ENCODE results near the gene TSPAN9. TPM values are rescaled to one million over a fixed set of nuclear protein-coding genes. Genes with fewer than 3 reads are reported as not detected.

The TSPAN9 gene
- total RNA-seq, 1 donor from 2014 or later = 0.48 TPM

DNA sequence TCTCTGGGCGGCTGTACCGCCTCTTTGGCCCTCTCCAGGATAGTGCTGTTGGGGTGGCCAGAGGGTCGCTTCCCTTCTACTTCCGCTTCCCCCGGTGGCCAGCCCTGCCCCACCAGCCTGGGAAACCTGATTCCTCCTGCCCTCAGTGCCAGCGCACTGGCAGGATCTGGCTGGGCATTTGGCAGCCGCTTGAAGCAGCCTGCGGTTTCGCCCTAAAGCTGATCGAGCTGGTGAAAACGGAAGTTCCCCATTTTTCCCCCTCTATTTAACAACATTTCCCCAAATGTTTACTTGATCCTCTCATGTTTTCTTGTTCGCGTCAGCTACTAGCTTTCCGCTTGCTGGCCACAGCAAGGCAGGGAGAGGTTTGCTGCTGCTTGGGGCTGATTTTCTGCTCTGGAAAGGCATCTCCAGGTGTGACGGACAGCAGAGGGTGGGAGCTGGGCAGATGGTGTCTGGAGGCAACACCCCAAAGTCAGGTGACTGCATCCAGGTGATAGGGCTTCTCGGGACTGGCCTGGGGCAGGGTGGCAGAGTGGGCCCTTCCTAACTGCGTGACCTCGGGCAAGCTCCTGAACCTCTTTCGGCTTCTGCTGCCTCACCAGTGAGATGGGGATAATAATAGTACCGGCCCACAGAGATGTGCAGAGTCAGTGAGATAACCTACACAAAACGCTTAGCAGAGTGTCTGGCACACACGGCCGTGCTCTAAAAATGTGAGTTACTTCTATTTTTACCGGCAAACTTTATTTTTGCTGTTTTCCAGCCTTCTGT is 53.1 kb downstream of the TSPAN9 start:
- H3K27ac Mint-ChIP-seq = no peak overlapping the region
- peaks cover 5% of the 10 kb centered on the region for H3K9me3 Mint-ChIP-seq
- intact Hi-C loops (cut with micrococcal nuclease) = no loop called here
- no peak overlapping the region for H3K4me3 Mint-ChIP-seq (ENCODE audit: low read depth)
- no peak for DNase-seq (ENCODE audit: low spot score)
- H3K4me1 Mint-ChIP-seq (ENCODE audit: low read depth) = peaks cover 14% of the 10 kb centered on the region
- H3K27me3 Mint-ChIP-seq (ENCODE audit: low read depth) = peaks cover 58% of the 10 kb centered on the region
- no peaks in the 10 kb centered on the region for H3K36me3 Mint-ChIP-seq (ENCODE audit: low read depth)

GRCh38 chr12:3131129-3131528 is 54.0 kb downstream of the TSPAN9 start:
- Mint-ChIP-seq H3K27ac (no peak overlapping the region), H3K36me3 (ENCODE audit: low read depth) (no peaks in the 10 kb centered on the region), H3K27me3 (ENCODE audit: low read depth) (peaks cover 53% of the 10 kb centered on the region), H3K4me3 (ENCODE audit: low read depth) (no peak overlapping the region), H3K9me3 (peaks cover 5% of the 10 kb centered on the region), H3K4me1 (ENCODE audit: low read depth) (peaks cover 14% of the 10 kb centered on the region)
- intact Hi-C loops (cut with micrococcal nuclease) = no loop called here
- DNase-seq (ENCODE audit: low spot score) = no peak

- H3K9me3 Mint-ChIP-seq = peaks cover 5% of the 10 kb centered on the region
These were observed 55.6 kb downstream of the TSPAN9 start for GRCh38 chr12:3132636-3133404.

DNA sequence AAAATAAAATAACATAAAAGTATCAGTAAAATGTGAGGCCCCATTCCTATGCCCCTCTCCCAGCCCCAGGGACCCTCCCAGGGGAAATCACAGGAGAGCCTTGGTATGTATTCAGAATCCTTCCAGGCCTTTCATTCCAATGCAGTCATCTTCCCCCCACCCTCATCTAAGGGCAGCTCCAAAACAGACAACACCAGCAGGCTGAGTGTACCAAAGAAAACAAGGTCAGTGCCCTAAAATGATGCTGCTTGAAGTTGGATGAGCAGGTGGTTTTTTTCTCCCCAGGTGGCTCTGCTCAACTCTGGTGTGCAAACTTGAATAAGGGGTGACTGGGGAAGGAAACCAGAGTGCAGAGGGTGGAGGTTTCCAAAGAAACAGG is 56.2 kb downstream of the TSPAN9 start:
- Mint-ChIP-seq H3K27me3 (ENCODE audit: low read depth) (peaks cover 41% of the 10 kb centered on the region), H3K36me3 (ENCODE audit: low read depth) (no peaks in the 10 kb centered on the region), H3K4me1 (ENCODE audit: low read depth) (peaks cover 14% of the 10 kb centered on the region), H3K4me3 (ENCODE audit: low read depth) (no peak overlapping the region), H3K27ac (no peak overlapping the region), H3K9me3 (peaks cover 5% of the 10 kb centered on the region)
- intact Hi-C loops (cut with micrococcal nuclease) = no loop called here
- DNase-seq (ENCODE audit: low spot score) = no peak

More at GRCh38 chr12:3132636-3133404, 55.6 kb downstream of the TSPAN9 start:
- Mint-ChIP-seq H3K27me3 (ENCODE audit: low read depth) (peaks cover 45% of the 10 kb centered on the region), H3K36me3 (ENCODE audit: low read depth) (no peaks in the 10 kb centered on the region), H3K4me1 (ENCODE audit: low read depth) (peaks cover 14% of the 10 kb centered on the region), H3K27ac (no peak overlapping the region), H3K4me3 (ENCODE audit: low read depth) (no peak overlapping the region)
- intact Hi-C loops (cut with micrococcal nuclease) = no loop called here
- DNase-seq (ENCODE audit: low spot score) = no peak

- Mint-ChIP-seq H3K4me1 (ENCODE audit: low read depth) (peaks cover 12% of the 10 kb centered on the region), H3K9me3 (peaks cover 2% of the 10 kb centered on the region), H3K36me3 (ENCODE audit: low read depth) (no peaks in the 10 kb centered on the region), H3K27ac (no peak overlapping the region), H3K27me3 (ENCODE audit: low read depth) (peaks cover 34% of the 10 kb centered on the region), H3K4me3 (ENCODE audit: low read depth) (no peak overlapping the region)
- no peak for DNase-seq (ENCODE audit: low spot score)
- intact Hi-C loops (cut with micrococcal nuclease) = loop anchor here (2.0 kb wide), 1 partner anchor 141 kb away; no protein-coding TSS in a partner anchor
These were observed 56.9 kb downstream of the TSPAN9 start for GRCh38 chr12:3134126-3134525.

GRCh38 chr12:3134526-3135135 is 57.5 kb downstream of the TSPAN9 start:
- H3K9me3 Mint-ChIP-seq = no peaks in the 10 kb centered on the region
- H3K27ac Mint-ChIP-seq = no peak overlapping the region
- H3K4me1 Mint-ChIP-seq (ENCODE audit: low read depth) = peaks cover 7% of the 10 kb centered on the region
- intact Hi-C loops (cut with micrococcal nuclease) = loop anchor here (1.0 to 2.0 kb wide), 2 partner anchors 69 to 140 kb away; no protein-coding TSS in a partner anchor
- H3K36me3 Mint-ChIP-seq (ENCODE audit: low read depth) = no peaks in the 10 kb centered on the region
- DNase-seq (ENCODE audit: low spot score) = no peak
- H3K4me3 Mint-ChIP-seq (ENCODE audit: low read depth) = no peak overlapping the region
- peaks cover 29% of the 10 kb centered on the region for H3K27me3 Mint-ChIP-seq (ENCODE audit: low read depth)

GRCh38 chr12:3135522-3136461 is 58.6 kb downstream of the TSPAN9 start:
- Mint-ChIP-seq H3K27me3 (ENCODE audit: low read depth) (peaks cover 26% of the 10 kb centered on the region), H3K4me3 (ENCODE audit: low read depth) (no peak overlapping the region), H3K4me1 (ENCODE audit: low read depth) (no peaks in the 10 kb centered on the region), H3K36me3 (ENCODE audit: low read depth) (no peaks in the 10 kb centered on the region), H3K9me3 (no peaks in the 10 kb centered on the region), H3K27ac (no peak overlapping the region)
- DNase-seq (ENCODE audit: low spot score) = peak; percentile 22
- intact Hi-C loops (cut with micrococcal nuclease) = loop anchor here (1.0 to 2.0 kb wide), 2 partner anchors 68 to 139 kb away; no protein-coding TSS in a partner anchor

GRCh38 chr12:3136641-3137267 is 59.6 kb downstream of the TSPAN9 start:
- Mint-ChIP-seq H3K9me3 (no peaks in the 10 kb centered on the region), H3K27ac (no peak overlapping the region), H3K27me3 (ENCODE audit: low read depth) (peaks cover 23% of the 10 kb centered on the region), H3K4me3 (ENCODE audit: low read depth) (no peak overlapping the region), H3K36me3 (ENCODE audit: low read depth) (no peaks in the 10 kb centered on the region), H3K4me1 (ENCODE audit: low read depth) (no peaks in the 10 kb centered on the region)
- no peak for DNase-seq (ENCODE audit: low spot score)
- intact Hi-C loops (cut with micrococcal nuclease) = no loop called here

GRCh38 chr12:3137268-3137781 is 60.1 kb downstream of the TSPAN9 start:
- Mint-ChIP-seq H3K27ac (no peak overlapping the region), H3K9me3 (no peaks in the 10 kb centered on the region), H3K4me3 (ENCODE audit: low read depth) (no peak overlapping the region), H3K36me3 (ENCODE audit: low read depth) (no peaks in the 10 kb centered on the region), H3K4me1 (ENCODE audit: low read depth) (no peaks in the 10 kb centered on the region), H3K27me3 (ENCODE audit: low read depth) (peaks cover 18% of the 10 kb centered on the region)
- intact Hi-C loops (cut with micrococcal nuclease) = no loop called here
- no peak for DNase-seq (ENCODE audit: low spot score)

GRCh38 chr12:3137814-3138445 is 60.8 kb downstream of the TSPAN9 start:
- no peak overlapping the region for H3K4me3 Mint-ChIP-seq (ENCODE audit: low read depth)
- intact Hi-C loops (cut with micrococcal nuclease) = no loop called here
- no peak overlapping the region for H3K27ac Mint-ChIP-seq
- DNase-seq (ENCODE audit: low spot score) = no peak
- H3K9me3 Mint-ChIP-seq = no peaks in the 10 kb centered on the region
- H3K27me3 Mint-ChIP-seq (ENCODE audit: low read depth) = peaks cover 13% of the 10 kb centered on the region
- no peaks in the 10 kb centered on the region for H3K36me3 Mint-ChIP-seq (ENCODE audit: low read depth)
- H3K4me1 Mint-ChIP-seq (ENCODE audit: low read depth) = no peaks in the 10 kb centered on the region

DNA sequence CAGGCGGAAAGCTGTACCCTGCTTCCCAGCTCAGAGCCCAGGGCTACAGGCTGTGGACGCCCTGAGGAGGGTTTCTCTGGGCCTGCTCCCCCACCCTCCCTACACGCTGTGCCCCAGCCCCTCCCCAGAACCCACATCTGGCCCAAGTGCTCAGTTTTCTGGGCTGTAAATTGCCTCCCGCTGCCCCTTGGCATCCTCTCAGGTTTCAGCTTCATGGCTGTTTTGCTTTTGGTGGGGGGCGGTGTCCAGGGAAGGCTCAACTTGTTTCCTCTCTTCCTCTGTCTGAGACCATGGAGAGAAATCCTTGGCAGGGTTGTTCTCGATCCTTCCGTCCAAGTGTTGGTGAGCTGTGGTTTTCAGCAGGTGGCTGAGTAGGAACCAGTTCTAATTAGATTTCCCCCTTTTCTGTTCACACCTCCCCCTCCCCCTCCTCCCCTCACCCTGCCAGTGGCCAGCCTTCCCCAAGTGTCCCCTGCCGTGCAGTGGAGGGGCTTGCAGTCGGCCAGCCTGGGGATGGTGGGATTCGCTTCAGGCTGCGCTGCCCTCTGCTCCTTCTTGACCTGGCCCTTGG is 61.8 kb downstream of the TSPAN9 start:
- DNase-seq (ENCODE audit: low spot score) = no peak
- no peaks in the 10 kb centered on the region for H3K36me3 Mint-ChIP-seq (ENCODE audit: low read depth)
- no peak overlapping the region for H3K4me3 Mint-ChIP-seq (ENCODE audit: low read depth)
- H3K27me3 Mint-ChIP-seq (ENCODE audit: low read depth) = peaks cover 10% of the 10 kb centered on the region
- intact Hi-C loops (cut with micrococcal nuclease) = no loop called here
- no peaks in the 10 kb centered on the region for H3K9me3 Mint-ChIP-seq
- no peaks in the 10 kb centered on the region for H3K4me1 Mint-ChIP-seq (ENCODE audit: low read depth)
- no peak overlapping the region for H3K27ac Mint-ChIP-seq
